Suprapubic skin (tissue), 3 donors: ENCODE data around the gene ALLC.

ENCODE experiments used
- CTCF ChIP-seq, 2 donors: fragments of 200-600 bp in 1 of 2; fragments of 450-650 bp in 1 of 2; sonication (generic) in 1 of 2; IDR thresholded peaks; one replicate each; pipeline ENCODE4 v1.5.1; 2016 to 2019; ENCODE audit warnings: antibody characterized with exemption in 2 of 2, mild to moderate bottlenecking in 1 of 2, moderate library complexity in 1 of 2
- EP300 ChIP-seq: sonication (generic); formaldehyde crosslinking; IDR thresholded peaks from one replicate; pipeline ENCODE4 v1.6.1; 2017; ENCODE audit warnings: antibody characterized with exemption

GRCh38 chr2:3628800-3629199, 29.2 kb upstream of the ALLC start:
- TF ChIP-seq CTCF (IDR thresholded peaks at IDR 0.05) (no peak), EP300 (no peak)
